GM20431 (cell line): ENCODE measurements around the gene PRDX3.

Experiments
- in situ Hi-C: fragments of 300-500 bp; cut with MseI, MboI; formaldehyde crosslinking; loops from one replicate; pipeline ENCODE4 v1.15.0; 2020; ENCODE audit warnings: low sequenced_read_pairs; ENCODE audit not compliant: unreplicated experiment

The PRDX3 gene

GRCh38 chr10:119178372-119179119 lies at the start of gene PRDX3:
TSS of gene PRDX3 (minus strand) at chr10:119178812. CDS start at chr10:119178790, 22 bp downstream.
- in situ Hi-C loops, result no loop called here

GRCh38 chr10:119227825-119228224 lies 49.2 kb upstream of the PRDX3 start:
- in situ Hi-C loops, result no loop called here

- in situ Hi-C loops, result no loop called here
These were observed 46.6 kb upstream of the PRDX3 start for GRCh38 chr10:119225083-119225658.

- in situ Hi-C loops, result no loop called here
These were observed 44.4 kb upstream of the PRDX3 start for GRCh38 chr10:119222966-119223386.

- in situ Hi-C loops, result no loop called here
These were observed 43.9 kb upstream of the PRDX3 start for GRCh38 chr10:119222537-119222936.

- in situ Hi-C loops, result no loop called here
These were observed 43.1 kb upstream of the PRDX3 start for GRCh38 chr10:119221666-119222065.

- in situ Hi-C loops, result no loop called here
These were observed 42.6 kb upstream of the PRDX3 start for GRCh38 chr10:119221201-119221600.

- in situ Hi-C loops, result no loop called here
These were observed 41.3 kb upstream of the PRDX3 start for GRCh38 chr10:119219871-119220270.

GRCh38 chr10:119217991-119218490 lies 39.4 kb upstream of the PRDX3 start:
- in situ Hi-C loops, result no loop called here

GRCh38 chr10:119217401-119217800 lies 38.8 kb upstream of the PRDX3 start:
- in situ Hi-C loops, result no loop called here

- in situ Hi-C loops, result no loop called here
These were observed 37.5 kb upstream of the PRDX3 start for GRCh38 chr10:119216127-119216526.

GRCh38 chr10:119215371-119215770 lies 36.8 kb upstream of the PRDX3 start:
- in situ Hi-C loops, result no loop called here

GRCh38 chr10:119211625-119212441 lies 33.2 kb upstream of the PRDX3 start:
- in situ Hi-C loops, result no loop called here

GRCh38 chr10:119211176-119211575 lies 32.6 kb upstream of the PRDX3 start:
- in situ Hi-C loops, result no loop called here

- in situ Hi-C loops, result no loop called here
These were observed 32.0 kb upstream of the PRDX3 start for GRCh38 chr10:119210633-119211032.

- in situ Hi-C loops, result loop anchor here (10.0 kb wide), 1 partner anchor 225 kb away; no protein-coding TSS in a partner anchor
These were observed 31.2 kb upstream of the PRDX3 start for GRCh38 chr10:119209736-119210355.

- in situ Hi-C loops, result loop anchor here (10.0 kb wide), 1 partner anchor 226 kb away; no protein-coding TSS in a partner anchor
These were observed 30.6 kb upstream of the PRDX3 start for GRCh38 chr10:119209035-119209735.

GRCh38 chr10:119208553-119208940 lies 29.9 kb upstream of the PRDX3 start:
- in situ Hi-C loops, result loop anchor here (10.0 kb wide), 1 partner anchor 226 kb away; no protein-coding TSS in a partner anchor
